HG02759 (cell line): Measurements from ENCODE around the gene CCDC33.

Experiments
- ATAC-seq: cut with Tn5 transposase; IDR thresholded peaks from one replicate; pipeline ENCODE4 v1.9.1; 2021; ENCODE audit warnings: mild to moderate bottlenecking, moderate library complexity; ENCODE audit not compliant: unreplicated experiment

CCDC33 gene

GRCh38 chr15:74228723-74229081 is 7.4 kb upstream of the CCDC33 start:
- no peak for ATAC-seq

- no peak for ATAC-seq
These were observed 6.4 kb upstream of the CCDC33 start for GRCh38 chr15:74229686-74230085.

GRCh38 chr15:74231475-74231874 is 4.7 kb upstream of the CCDC33 start:
- no peak for ATAC-seq

GRCh38 chr15:74233373-74233772 is 2.8 kb upstream of the CCDC33 start:
- ATAC-seq: no peak

GRCh38 chr15:74233851-74234597 is 2.1 kb upstream of the CCDC33 start:
- ATAC-seq: no peak

GRCh38 chr15:74234598-74234875 is 1.6 kb upstream of the CCDC33 start:
- ATAC-seq: no peak

- ATAC-seq: no peak
These were observed 3.1 kb downstream of the CCDC33 start for GRCh38 chr15:74239051-74239705.

- ATAC-seq: no peak
These were observed 4.0 kb downstream of the CCDC33 start for GRCh38 chr15:74240002-74240568.

- no peak for ATAC-seq
These were observed 4.9 kb downstream of the CCDC33 start for GRCh38 chr15:74240897-74241614.

GRCh38 chr15:74242441-74243185 is 6.5 kb downstream of the CCDC33 start:
- ATAC-seq: no peak

- ATAC-seq: no peak
These were observed 7.3 kb downstream of the CCDC33 start for GRCh38 chr15:74243431-74243830.

GRCh38 chr15:74244822-74245341 is 8.8 kb downstream of the CCDC33 start:
- ATAC-seq: no peak

- ATAC-seq: no peak
These were observed 9.3 kb downstream of the CCDC33 start for GRCh38 chr15:74245342-74245931.

- no peak for ATAC-seq
These were observed 14.1 kb downstream of the CCDC33 start for GRCh38 chr15:74250266-74250665.

- ATAC-seq: no peak
These were observed 15.1 kb downstream of the CCDC33 start for GRCh38 chr15:74251131-74251811.

- no peak for ATAC-seq
These were observed 16.2 kb downstream of the CCDC33 start for GRCh38 chr15:74252291-74252690.

GRCh38 chr15:74252721-74253120 is 16.6 kb downstream of the CCDC33 start:
- no peak for ATAC-seq

GRCh38 chr15:74253211-74253921 is 17.2 kb downstream of the CCDC33 start:
- no peak for ATAC-seq

- ATAC-seq: no peak
These were observed 21.0 kb downstream of the CCDC33 start for GRCh38 chr15:74257105-74257504.
